Measurements from ENCODE around the gene VPS37B.

VPS37B gene

GRCh38 chr12:122854554-122854953, 41.4 kb downstream of the VPS37B start:
- no peak for DNase-seq (ENCODE audit: low read depth in 1 of 2, low spot score in 1 of 2)

GRCh38 chr12:122853582-122854245, 42.2 kb downstream of the VPS37B start:
- DNase-seq (ENCODE audit: low read depth in 1 of 2, low spot score in 1 of 2) = no peak

- DNase-seq (ENCODE audit: low read depth in 1 of 2, low spot score in 1 of 2) = no peak
These were observed 43.3 kb downstream of the VPS37B start for GRCh38 chr12:122852336-122853275.

GRCh38 chr12:122851820-122852219, 44.1 kb downstream of the VPS37B start:
- DNase-seq (ENCODE audit: low read depth in 1 of 2, low spot score in 1 of 2) = no peak

- no peak for DNase-seq (ENCODE audit: low read depth in 1 of 2, low spot score in 1 of 2)
These were observed 45.1 kb downstream of the VPS37B start for GRCh38 chr12:122850695-122851350.

GRCh38 chr12:122850048-122850445, 45.9 kb downstream of the VPS37B start:
- no peak for DNase-seq (ENCODE audit: low read depth in 1 of 2, low spot score in 1 of 2)

- DNase-seq (ENCODE audit: low read depth in 1 of 2, low spot score in 1 of 2) = no peak
These were observed 46.4 kb downstream of the VPS37B start for GRCh38 chr12:122849352-122850047.

- DNase-seq (ENCODE audit: low read depth in 1 of 2, low spot score in 1 of 2) = no peak
These were observed 47.2 kb downstream of the VPS37B start for GRCh38 chr12:122848471-122849351.

- no peak for DNase-seq (ENCODE audit: low read depth in 1 of 2, low spot score in 1 of 2)
These were observed 48.0 kb downstream of the VPS37B start for GRCh38 chr12:122847921-122848421.

GRCh38 chr12:122847516-122847836, 48.4 kb downstream of the VPS37B start:
- no peak for DNase-seq (ENCODE audit: low read depth in 1 of 2, low spot score in 1 of 2)

GRCh38 chr12:122846622-122847515, 49.1 kb downstream of the VPS37B start:
- DNase-seq (ENCODE audit: low read depth in 1 of 2, low spot score in 1 of 2) = no peak

GRCh38 chr12:122845865-122846621, 49.9 kb downstream of the VPS37B start:
- no peak for DNase-seq (ENCODE audit: low read depth in 1 of 2, low spot score in 1 of 2)

- DNase-seq (ENCODE audit: low read depth in 1 of 2, low spot score in 1 of 2) = no peak
These were observed 50.7 kb downstream of the VPS37B start for GRCh38 chr12:122845041-122845864.

- no peak for DNase-seq (ENCODE audit: low read depth in 1 of 2, low spot score in 1 of 2)
These were observed 51.5 kb downstream of the VPS37B start for GRCh38 chr12:122844366-122844971.

- no peak for DNase-seq (ENCODE audit: low read depth in 1 of 2, low spot score in 1 of 2)
These were observed 52.5 kb downstream of the VPS37B start for GRCh38 chr12:122843455-122843854.

GRCh38 chr12:122842505-122843405, 53.2 kb downstream of the VPS37B start:
- no peak for DNase-seq (ENCODE audit: low read depth in 1 of 2, low spot score in 1 of 2)
